ENCODE data around the gene SMYD5.
"Not testable (repeated sequence)": the region's sequence is repeated elsewhere in the genome, so short reads cannot be mapped to it uniquely, and the experiment has no call there.

The SMYD5 gene

DNA sequence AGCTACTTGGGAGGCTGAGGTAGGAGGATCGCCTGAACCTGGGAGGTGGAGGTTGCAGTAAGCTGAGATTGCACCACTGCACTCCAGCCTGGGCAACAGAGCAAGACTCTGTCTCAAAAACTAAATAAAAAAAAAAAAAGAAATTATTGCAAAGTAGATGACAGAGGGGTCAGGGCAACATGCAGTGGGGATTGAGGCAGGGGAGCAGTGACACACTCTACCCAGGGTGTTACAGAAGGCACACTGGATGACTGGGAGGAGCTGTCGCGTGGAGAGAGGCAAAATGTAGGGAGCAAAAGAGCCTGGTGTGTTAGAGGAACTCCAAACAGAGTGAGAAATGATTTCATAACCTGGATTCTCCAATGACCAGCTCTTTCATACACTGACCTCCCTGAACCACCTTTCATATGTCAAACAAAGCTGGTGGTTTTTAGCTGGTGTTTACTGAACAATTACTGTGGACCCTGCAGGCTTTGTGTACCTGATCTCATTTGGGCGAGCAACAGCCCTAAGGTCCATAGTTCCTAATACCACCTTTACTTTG is 48.1 kb downstream of the SMYD5 start:
- DNase-seq, result no peak

DNA sequence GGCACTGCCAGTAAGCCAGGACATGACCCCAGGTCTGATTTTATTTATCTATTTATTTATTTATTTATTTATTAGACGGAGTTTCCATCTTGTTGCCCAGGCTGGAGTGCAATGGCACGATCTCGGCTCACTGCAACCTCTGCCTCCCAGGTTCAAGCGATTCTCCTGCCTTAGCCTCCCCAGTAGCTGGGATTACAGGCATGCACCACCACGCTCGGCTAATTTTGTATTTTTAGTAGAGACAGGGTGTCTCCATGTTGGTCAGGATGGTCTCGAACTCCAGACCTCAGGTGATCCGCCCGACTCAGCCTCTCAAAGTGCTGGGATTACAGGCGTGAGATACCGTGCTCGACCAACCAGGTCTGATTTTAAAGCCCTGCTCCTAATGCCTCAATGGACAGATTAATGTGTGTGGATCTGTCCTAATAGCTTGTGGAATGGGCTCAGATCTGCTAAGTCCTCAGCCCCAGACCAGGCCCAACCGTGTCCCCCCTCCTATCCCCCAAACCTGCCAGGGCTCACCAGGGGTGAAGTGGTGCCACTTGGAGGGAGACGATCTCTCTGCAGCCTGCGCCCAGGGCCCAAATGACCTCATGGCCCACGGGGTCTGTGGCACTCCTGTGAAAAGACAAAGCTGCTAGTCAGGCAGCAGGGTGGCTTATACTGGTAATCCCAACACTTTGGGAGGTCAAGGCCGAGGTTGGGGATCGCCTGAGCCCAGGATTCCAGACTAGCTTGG is 48.8 kb downstream of the SMYD5 start:
- not testable (repeated sequence) for DNase-seq

DNA sequence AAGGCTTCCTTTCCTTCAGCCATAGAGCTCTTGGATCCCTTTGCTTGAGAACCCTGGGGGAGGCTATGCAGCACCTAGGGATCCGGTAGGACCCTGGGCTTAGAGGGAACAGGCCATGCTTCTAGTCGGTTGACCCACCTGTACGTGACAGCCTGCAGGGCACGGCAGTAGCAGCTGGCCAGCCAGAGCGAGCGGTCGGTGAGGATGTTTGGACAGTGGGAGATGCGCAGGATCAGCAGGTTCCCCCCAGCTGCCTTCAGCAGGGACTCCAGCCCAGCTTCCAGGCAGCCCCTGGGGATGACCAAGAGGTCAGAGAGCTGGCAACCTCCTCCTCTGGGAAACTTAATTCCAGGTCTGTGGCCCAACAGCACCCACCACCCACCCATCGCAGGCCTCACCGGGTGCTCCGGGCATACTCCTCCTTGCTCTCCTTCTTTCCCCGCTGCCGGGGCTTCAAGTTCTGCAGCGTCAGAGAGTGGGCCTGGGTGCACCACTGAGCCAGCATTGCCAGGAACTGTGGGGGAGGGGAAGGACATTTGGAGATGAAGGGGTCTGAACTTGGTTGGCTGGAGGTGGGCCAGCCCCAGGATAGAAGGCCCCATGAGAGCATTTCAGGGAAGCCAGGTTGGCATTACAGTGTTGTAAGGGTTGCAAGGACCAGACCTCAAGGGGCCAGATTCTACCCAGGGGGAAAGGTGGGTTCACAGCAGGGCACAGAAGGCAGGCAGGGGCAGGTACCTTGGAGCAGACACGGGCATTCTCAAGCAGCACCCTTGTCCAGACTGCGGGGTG is 49.7 kb downstream of the SMYD5 start:
- DNase-seq, result no peak

- DNase-seq, result no peak
Measured at GRCh38 chr2:73264332-73264606, 50.2 kb downstream of the SMYD5 start.

DNA sequence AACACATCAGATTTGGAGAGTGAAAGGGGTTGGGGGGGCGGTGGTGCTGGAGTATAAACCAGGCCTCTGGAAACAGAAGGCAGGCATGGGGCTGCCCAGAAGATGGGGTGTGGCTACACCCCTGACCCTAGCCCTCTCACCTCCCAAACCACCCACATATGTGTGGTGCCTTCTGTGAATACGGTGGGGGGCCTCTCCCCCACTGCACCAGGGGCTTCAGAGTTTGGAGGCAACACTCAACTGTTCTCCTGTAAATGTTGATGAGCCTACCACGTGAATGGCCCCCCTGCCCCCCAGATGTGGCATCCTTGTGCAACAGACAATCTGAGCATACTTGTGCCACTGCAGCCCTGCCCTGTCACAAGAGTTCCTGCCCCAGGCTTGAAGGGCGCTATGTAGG is 50.7 kb downstream of the SMYD5 start:
- no peak for DNase-seq

DNA sequence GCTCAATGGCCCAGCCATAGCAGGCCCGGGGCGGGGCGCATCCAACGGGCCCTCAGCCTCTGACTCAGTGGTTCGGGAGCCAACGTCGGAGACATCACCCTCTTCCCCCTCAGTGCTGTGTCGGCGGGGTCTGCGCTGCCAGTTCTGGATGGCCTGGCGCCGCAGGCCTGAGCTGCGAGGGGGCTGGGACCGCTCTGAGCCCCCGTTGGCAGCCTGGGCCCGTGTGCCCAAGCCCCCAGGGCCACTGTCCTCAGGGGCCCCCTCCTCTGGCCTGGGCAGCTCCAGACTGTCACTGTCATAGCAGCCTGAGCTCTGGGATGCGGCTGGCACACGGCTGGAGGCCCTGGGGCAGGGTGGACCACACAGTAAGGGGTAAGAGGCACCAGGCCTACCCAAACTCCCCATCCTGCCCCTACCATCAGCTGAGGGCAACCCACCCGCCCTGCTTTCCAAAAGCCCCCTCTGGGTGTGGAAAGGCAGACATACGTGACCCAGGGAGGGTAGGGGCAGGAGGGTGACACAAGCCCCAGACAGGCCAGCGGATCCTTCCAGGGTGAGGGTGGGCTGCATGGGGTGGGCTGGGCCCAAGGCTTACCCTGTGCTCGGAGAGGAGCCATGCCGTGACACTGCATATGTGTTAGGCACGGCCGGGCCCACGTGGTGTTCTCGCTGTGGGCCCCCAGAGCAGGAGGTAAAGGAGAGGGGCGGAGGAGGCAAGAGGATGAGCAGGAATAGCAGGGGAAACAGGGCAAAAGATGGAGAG is 51.4 kb downstream of the SMYD5 start:
- DNase-seq, result no peak

GRCh38 chr2:73266061-73266901 is 52.2 kb downstream of the SMYD5 start:
- DNase-seq, result no peak

DNA sequence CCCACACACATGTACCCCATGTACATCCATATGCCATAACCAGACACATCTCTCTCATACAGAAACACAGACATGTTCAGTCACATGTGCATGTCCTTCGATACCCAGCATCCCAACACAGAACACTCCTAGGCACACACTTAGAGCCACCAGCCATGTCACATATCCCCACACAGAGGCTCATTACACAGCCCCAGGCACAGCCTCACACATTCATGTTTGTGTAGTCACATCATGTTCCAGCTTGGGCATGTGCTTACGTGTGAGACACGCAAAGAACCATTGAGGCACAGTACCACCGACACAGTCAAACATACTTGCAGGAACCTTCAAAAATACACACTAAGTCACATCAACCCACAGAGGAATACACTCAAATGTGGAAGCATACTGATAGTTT is 53.0 kb downstream of the SMYD5 start:
- DNase-seq, result no peak

GRCh38 chr2:73268366-73268829 is 54.4 kb downstream of the SMYD5 start:
- no peak for DNase-seq

- DNase-seq, result peak; percentile 49
Measured at GRCh38 chr2:73268830-73269685, 55.0 kb downstream of the SMYD5 start.

DNA sequence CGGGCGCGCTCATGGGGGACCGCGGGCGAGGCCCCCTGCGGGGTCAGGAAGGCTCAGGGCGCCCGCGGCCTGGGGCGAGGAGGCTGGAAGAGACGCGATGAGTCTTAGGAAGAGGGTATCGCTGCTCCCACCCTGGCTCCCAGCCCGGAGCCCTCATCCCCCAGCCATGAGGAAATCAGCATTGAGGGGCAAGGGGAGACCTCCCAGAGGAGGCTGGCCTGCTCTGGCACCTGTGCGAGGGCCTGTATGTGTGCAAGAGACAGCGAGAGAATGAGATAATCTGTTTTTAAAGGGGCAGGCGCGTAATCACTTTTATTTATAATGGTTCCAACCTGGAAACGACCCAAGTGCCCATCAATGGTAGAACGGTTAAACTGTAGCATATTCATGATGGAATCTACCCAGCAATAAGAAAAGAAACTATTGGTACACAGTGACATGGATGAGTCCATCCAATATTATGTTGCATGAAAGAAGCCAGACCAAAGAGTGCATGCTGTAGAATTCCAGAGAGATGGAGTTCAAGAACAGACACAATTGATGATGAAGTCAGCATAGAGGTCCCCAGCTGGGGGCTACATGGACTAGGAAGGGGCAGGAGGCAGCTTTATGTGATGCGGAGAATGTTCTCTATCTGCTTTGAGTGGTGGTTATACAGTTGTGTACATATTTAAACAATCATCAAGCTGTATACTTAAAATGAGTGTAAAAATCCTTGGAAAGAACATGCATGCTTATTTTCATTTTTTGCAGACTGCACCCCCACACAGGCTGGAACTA is 55.8 kb downstream of the SMYD5 start:
- no peak for DNase-seq

- DNase-seq, result no peak
Measured at GRCh38 chr2:73272270-73272669, 58.2 kb downstream of the SMYD5 start.
